ENCODE results near the gene PUM1. TPM values are rescaled to one million over a fixed set of nuclear protein-coding genes. Genes with fewer than 3 reads are reported as not detected.

The PUM1 gene
- total and polyA plus RNA-seq, 2 of the 4 experiments (the other 2 are of a cell fraction), result 75.4 to 137 TPM

DNA sequence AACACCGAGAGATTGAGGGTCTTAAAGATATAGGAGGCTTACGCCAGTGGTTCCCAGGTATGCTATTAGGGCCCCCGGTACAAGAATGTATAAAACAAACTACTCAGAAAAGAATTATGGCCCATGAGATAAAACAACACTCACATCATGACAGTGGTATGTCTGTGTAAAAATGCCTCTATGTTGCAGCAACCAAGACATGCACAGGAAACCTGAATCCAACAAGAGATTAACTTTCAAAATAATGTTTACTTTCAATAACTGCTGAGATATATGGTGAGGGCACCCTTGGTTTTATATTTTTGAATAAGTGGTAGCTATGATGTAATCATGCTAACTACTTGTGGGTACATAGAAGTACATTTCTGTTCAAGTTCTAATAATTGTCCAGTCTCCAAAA is 74.9 kb downstream of the PUM1 start:
- Histone ChIP-seq H3K9ac (ENCODE audit: low read depth, low read length) (no peak overlapping the region), H3K4me1 (ENCODE audit: control insufficient read depth, insufficient read depth, low read length) (peaks cover 16% of the 10 kb centered on the region), H2AK5ac (ENCODE audit: low read depth, low read length) (no peak overlapping the region), H3K14ac (replicated peaks; ENCODE audit: low read depth, low read length) (no peak overlapping the region), H3K18ac (ENCODE audit: low read depth, low read length) (no peak overlapping the region), H2BK20ac (ENCODE audit: low read depth, low read length) (no peak overlapping the region), H3K27me3 (ENCODE audit: control insufficient read depth, insufficient read depth, low read length) (no peaks in the 10 kb centered on the region), H3K79me1 (ENCODE audit: low read depth in 1 of 2, low read length in 2 of 2) (peaks cover 30 to 62% of the 10 kb centered on the region in 2 experiments), H3K4me2 (ENCODE audit: low read depth, low read length) (peak overlapping the region; percentile 59; the same call in 1 of the 2 replicates), H3K4me3 (ENCODE audit: insufficient read depth, low read depth, low read length) (no peak overlapping the region), H4K8ac (ENCODE audit: low read depth in 2 of 2, low read length in 2 of 2) (no peak overlapping the region), H3K36me3 (ENCODE audit: control insufficient read depth, insufficient read depth, low read length) (peaks cover 18% of the 10 kb centered on the region), H2BK120ac (ENCODE audit: low read depth, low read length) (no peak overlapping the region), H2BK5ac (ENCODE audit: low read depth, low read length, poor library complexity, severe bottlenecking) (no peak overlapping the region), H2AK9ac (replicated peaks; ENCODE audit: low read depth, low read length, poor library complexity) (no peak overlapping the region), H3K23ac (ENCODE audit: low read depth, low read length) (no peak overlapping the region), H3K9me3 (ENCODE audit: control insufficient read depth, insufficient read depth, low read length) (no peaks in the 10 kb centered on the region), H2AFZ (replicated peaks; ENCODE audit: low read length, poor library complexity) (no peak overlapping the region), H3K4ac (ENCODE audit: low read depth, low read length) (no peak overlapping the region), H3K9me1 (ENCODE audit: insufficient read depth, low read length) (peaks cover 10% of the 10 kb centered on the region), H4K91ac (ENCODE audit: insufficient read depth, low read depth, low read length) (no peak overlapping the region), H3K27ac (ENCODE audit: insufficient read depth, low read length) (no peak overlapping the region; the same call in 1 of the 2 replicates), H2BK15ac (ENCODE audit: low read depth, low read length) (no peak overlapping the region), H4K20me1 (ENCODE audit: insufficient read depth, low read length) (peaks cover 68% of the 10 kb centered on the region), H4K5ac (ENCODE audit: low read depth, low read length) (no peak overlapping the region), H3K56ac (ENCODE audit: extremely low read depth, insufficient read depth, low read length) (no peak overlapping the region)
- peak; percentile 65 for DNase-seq
- ChIA-PET POLR2A (ENCODE audit: unreplicated experiment) (no interaction called here), CTCF (no interaction called here)
- TF ChIP-seq SMC3 (IDR thresholded peaks at IDR 0.05; ENCODE audit: low read depth, low read length) (no peak), RAD21 (IDR thresholded peaks at IDR 0.05; ENCODE audit: low read length) (no peak), FOS (IDR thresholded peaks at IDR 0.05; ENCODE audit: low read depth, low read length) (no peak), CHD1 (IDR thresholded peaks at IDR 0.05; ENCODE audit: low read depth, low read length) (no peak), CEBPB (IDR thresholded peaks at IDR 0.05; ENCODE audit: low read depth, low read length) (peak; percentile 68), RFX5 (IDR thresholded peaks at IDR 0.05; ENCODE audit: low read depth, low read length) (no peak), RCOR1 (IDR thresholded peaks at IDR 0.05; ENCODE audit: insufficient replicate concordance, low read length) (no peak), POLR2A (IDR thresholded peaks at IDR 0.05; ENCODE audit: low read depth, low read length) (no peak)
- intact Hi-C loops (cut with micrococcal nuclease), result no loop called here
- peak; percentile 63 for ATAC-seq (ENCODE audit: low read depth)
- dilution Hi-C loops (cut with HindIII; ENCODE audit: low sequenced_read_pairs, unreplicated experiment), result no loop called here
- in situ Hi-C loops (cut with MboI; ENCODE audit: low sequenced_read_pairs), result no loop called here
- WGBS, 2 experiments (ENCODE audit: extremely low coverage in 2 of 2, insufficient read length in 1 of 2), result no CpG with 5 or more reads among the region's 3 CpGs
- no TSS peak for BruUV-seq (replicated peaks)

Measured in IMR-90 (cell line).